Neutrophil (primary cell): Measurements from ENCODE around the gene NIT1.

Experiments used
- H3K27ac ChIP-seq: fragments of 200-600 bp; sonication (generic); 2 replicates; pipeline ENCODE4 v1.5.1; 2016; ENCODE audit warnings: mild to moderate bottlenecking, moderate library complexity
- H3K27me3 ChIP-seq: fragments of 200-600 bp; sonication (generic); 2 replicates; pipeline ENCODE4 v1.6.0; 2016; ENCODE audit warnings: mild to moderate bottlenecking
- H3K36me3 ChIP-seq: fragments of 200-600 bp; sonication (generic); 2 replicates; pipeline ENCODE4 v1.5.1; 2017
- H3K4me1 ChIP-seq, 2 experiments: fragments of 200-600 bp in 1 of 2; sonication (generic) in 1 of 2; 1 replicate in 1 of 2; 2 replicates in 1 of 2; pipeline versions ENCODE4 v1.5.1 to v1.6.1; 2013 to 2016; ENCODE audit warnings: low read depth in 1 of 2, low read length in 1 of 2, mild to moderate bottlenecking in 1 of 2, moderate library complexity in 1 of 2; ENCODE audit not compliant: control insufficient read depth in 1 of 2, insufficient read depth in 1 of 2
- H3K4me3 ChIP-seq, 2 experiments: fragments of 200-600 bp in 1 of 2; sonication (generic) in 1 of 2; 1 replicate in 1 of 2; 2 replicates in 1 of 2; pipeline ENCODE4 v1.5.1; 2013 to 2016; ENCODE audit warnings: low read depth in 1 of 2, low read length in 1 of 2, mild to moderate bottlenecking in 1 of 2, moderate library complexity in 1 of 2
- H3K9me3 ChIP-seq: fragments of 200-600 bp; sonication (generic); 2 replicates; pipeline ENCODE4 v1.5.1; 2016
- TF ChIP-seq, protein P1 (sequence below): fragments of 200-600 bp; sonication (generic); IDR thresholded peaks from 2 replicates; pipeline ENCODE4 v1.5.1; 2016; ENCODE audit warnings: antibody characterized with exemption

The NIT1 gene

DNA sequence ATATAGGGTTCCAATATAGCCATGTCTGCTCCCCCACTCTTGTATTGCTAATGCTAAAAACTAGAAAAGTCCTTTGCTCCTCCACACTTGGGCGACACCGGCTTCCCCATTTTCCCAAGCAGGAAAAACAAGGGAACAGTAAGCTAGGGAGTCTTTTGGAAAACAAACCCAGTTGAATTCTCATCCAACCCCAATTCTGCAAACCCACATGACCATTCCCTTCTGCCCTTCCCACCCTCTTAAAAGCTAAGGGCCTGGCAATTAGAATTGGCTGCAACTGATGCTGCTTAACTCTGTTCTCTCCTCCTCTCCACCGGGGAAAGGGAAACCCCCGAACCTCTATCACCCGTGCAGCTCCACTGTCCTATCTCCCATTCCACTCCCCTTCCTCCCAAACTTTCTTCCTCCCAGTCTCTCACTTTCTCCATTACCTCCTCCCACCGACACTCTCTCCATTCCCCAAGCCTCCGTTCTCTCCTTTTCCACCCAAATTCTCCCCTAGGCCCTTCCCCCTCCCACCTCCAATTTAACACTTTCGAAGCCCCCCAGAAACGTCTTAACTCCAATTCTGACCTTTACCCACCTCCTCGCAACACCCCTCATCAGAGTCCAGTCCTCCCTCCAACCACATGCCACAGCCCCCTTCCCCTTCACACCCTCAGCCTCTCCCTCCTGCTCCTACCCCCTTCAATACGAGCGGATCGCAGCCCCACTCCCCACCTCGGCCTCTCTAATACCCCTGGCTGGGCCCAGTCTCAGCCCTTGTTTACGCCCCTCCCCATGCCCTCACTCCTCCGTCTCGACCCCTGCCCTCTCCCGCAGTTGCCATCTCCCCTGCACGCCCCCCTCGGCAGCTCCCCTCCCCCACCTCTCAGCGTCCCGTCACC is 13.9 kb downstream of the NIT1 start:
- TF ChIP-seq, protein P1, sequence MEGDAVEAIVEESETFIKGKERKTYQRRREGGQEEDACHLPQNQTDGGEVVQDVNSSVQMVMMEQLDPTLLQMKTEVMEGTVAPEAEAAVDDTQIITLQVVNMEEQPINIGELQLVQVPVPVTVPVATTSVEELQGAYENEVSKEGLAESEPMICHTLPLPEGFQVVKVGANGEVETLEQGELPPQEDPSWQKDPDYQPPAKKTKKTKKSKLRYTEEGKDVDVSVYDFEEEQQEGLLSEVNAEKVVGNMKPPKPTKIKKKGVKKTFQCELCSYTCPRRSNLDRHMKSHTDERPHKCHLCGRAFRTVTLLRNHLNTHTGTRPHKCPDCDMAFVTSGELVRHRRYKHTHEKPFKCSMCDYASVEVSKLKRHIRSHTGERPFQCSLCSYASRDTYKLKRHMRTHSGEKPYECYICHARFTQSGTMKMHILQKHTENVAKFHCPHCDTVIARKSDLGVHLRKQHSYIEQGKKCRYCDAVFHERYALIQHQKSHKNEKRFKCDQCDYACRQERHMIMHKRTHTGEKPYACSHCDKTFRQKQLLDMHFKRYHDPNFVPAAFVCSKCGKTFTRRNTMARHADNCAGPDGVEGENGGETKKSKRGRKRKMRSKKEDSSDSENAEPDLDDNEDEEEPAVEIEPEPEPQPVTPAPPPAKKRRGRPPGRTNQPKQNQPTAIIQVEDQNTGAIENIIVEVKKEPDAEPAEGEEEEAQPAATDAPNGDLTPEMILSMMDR: no peak
- Histone ChIP-seq H3K27ac (peak overlapping the region; percentile 96), H3K9me3 (no peaks in the 10 kb centered on the region), H3K36me3 (peaks cover 23% of the 10 kb centered on the region), H3K27me3 (no peaks in the 10 kb centered on the region), H3K4me3 (peak overlapping the region; percentile 85 to 98), H3K4me1 (peaks cover 57 to 59% of the 10 kb centered on the region in 2 experiments)

DNA sequence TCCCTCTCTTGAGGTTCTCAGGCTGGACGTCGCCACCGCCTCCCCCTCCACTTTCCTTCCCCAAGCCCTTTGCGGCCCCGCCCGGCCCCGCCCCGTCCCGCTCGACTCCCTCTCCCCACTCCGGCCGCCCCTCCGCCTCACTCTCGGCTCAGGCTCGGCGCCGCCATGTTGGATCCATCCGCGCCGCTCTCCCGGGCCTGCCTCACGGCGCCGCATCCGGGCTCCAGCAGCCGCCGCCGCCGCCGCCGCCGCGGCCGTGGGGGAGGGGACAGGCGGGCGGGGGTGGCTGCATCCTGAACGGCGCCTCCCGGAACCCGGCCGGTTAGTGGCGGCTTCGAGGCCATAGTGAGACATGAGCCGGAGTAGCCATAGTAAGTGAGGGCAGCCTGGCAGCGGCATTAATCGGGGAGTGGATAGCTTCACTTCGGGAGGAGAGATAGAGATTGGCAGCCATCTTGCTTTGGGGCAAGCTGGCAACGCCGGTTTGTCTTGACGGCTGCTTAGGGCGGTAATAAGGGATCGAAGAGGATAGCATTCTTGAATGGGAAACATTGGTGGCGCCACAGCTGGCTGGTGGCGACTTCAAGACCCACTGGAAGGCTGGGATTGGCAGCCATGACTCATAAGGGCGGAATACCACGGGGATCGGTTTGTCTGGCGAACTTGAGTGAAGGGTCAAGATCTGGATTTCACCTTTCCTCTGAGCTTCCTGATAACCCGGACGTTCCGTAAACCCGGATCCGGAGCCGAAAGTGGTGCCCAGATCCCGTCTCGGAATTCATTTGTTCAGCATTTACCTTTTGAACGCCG is 14.7 kb downstream of the NIT1 start, which contains the start of gene DEDD:
Gene DEDD, minus strand, starts transcription at position 258 of the 810 bp plus-strand sequence. CDS start 8,205 bp downstream, outside the sequence.
- TF ChIP-seq, protein P1: no peak
- H3K36me3 ChIP-seq: peaks cover 20% of the 10 kb centered on the region
- peaks cover 48 to 50% of the 10 kb centered on the region in 2 experiments for H3K4me1 ChIP-seq
- H3K4me3 ChIP-seq: peak within 1 kb of the TSS; percentile 85 to 98
- no peaks in the 10 kb centered on the region for H3K9me3 ChIP-seq
- H3K27ac ChIP-seq: peak within 1 kb of the TSS; percentile 96
- H3K27me3 ChIP-seq: no peaks in the 10 kb centered on the region

DNA sequence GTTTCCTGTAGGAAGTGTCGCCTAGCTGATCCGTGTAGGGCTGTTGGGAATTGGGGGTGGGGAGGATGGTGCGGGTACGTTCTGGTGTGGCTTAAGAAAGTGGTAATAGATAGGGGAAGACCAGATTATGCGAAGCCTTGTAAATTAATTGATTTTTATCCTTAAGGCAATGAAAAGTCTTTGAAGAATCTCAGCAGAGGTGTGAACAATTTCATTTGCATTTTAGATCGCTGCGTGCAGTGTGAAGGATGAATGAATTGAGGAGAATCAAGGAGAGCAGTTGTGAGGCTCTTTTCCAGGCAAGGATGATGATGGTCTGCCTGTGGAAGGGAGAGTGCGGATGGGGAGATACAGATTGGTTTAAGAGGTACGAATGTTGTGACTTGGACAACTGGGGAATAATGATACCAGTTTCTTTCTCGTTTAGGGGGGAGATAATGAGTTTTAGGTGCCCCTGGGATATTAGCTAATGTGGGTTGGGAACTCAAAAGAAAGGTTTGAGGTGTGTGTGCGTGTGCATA is 15.4 kb downstream of the NIT1 start:
- TF ChIP-seq, protein P1: no peak
- H3K4me1 ChIP-seq: peaks cover 48% of the 10 kb centered on the region in 2 experiments

DNA sequence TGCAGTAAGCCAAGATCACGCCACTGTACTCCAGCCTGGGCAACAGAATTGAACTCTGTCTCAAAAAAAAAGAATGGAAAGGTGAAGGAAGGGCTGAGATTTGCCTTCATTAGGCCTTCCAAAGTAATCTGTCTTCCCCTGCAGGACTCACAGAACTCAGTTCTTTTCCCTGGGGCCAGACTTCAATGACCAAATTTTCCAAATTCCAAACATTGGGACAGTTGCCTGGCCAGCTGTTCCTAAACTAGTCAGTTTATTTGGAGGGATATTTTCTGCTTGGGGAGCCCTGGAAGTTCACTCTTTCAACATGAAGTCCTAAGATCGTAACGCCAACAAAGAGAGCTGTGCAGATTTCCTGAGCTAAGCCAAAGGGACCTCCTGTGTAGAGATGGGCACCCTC is 20.0 kb downstream of the NIT1 start:
- Histone ChIP-seq H3K9me3 (no peaks in the 10 kb centered on the region), H3K36me3 (no peaks in the 10 kb centered on the region), H3K27me3 (no peaks in the 10 kb centered on the region), H3K4me1 (peaks cover 26 to 27% of the 10 kb centered on the region in 2 experiments), H3K27ac (peak overlapping the region; percentile 85), H3K4me3 (no peak overlapping the region)
- TF ChIP-seq, protein P1: no peak

More for the DNA sequence above, 15.4 kb downstream of the NIT1 start:
- H3K4me3 ChIP-seq: peak overlapping the region; percentile 85 to 98
- peak overlapping the region; percentile 96 for H3K27ac ChIP-seq
- H3K9me3 ChIP-seq: no peaks in the 10 kb centered on the region
- H3K27me3 ChIP-seq: no peaks in the 10 kb centered on the region
- H3K36me3 ChIP-seq: peaks cover 16% of the 10 kb centered on the region

DNA sequence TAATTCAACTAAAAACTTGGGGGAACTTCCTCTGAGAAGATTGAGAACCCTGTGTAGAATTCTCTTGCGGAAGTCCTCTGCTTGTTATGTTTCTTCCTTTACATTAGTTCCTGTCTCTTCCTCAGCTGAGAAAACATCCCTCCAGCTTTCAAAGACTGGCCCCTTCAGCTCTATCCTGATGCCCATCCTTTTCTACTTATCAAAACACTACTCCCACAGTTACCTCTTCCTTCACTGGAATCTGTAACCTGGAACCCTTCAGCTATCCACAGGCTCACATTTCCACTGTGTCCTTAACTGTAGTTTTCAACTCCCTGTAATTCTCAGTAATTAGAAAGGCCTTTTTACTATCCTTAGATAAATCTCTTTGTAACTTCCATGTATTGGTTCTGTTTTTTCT is 20.5 kb downstream of the NIT1 start:
- Histone ChIP-seq H3K4me3 (no peak overlapping the region), H3K27ac (peak overlapping the region; percentile 85), H3K4me1 (peaks cover 22% of the 10 kb centered on the region in 2 experiments), H3K27me3 (no peaks in the 10 kb centered on the region), H3K36me3 (no peaks in the 10 kb centered on the region), H3K9me3 (no peaks in the 10 kb centered on the region)
- TF ChIP-seq, protein P1: no peak
